GM15510 (cell line): ENCODE measurements around the gene NARS2.

Experiments
- POLR2A ChIP-seq: IDR thresholded peaks from 3 replicates; pipeline ENCODE4 v1.6.1; 2011; ENCODE audit warnings: borderline replicate concordance; ENCODE audit not compliant: insufficient read length; ENCODE audit errors: extremely low read depth

NARS2 gene

GRCh38 chr11:78549624-78550409, 24.8 kb downstream of the NARS2 start:
- no peak for TF ChIP-seq POLR2A

GRCh38 chr11:78548911-78549590, 25.6 kb downstream of the NARS2 start:
- no peak for TF ChIP-seq POLR2A

- no peak for TF ChIP-seq POLR2A
These were observed 26.5 kb downstream of the NARS2 start for GRCh38 chr11:78547931-78548705.

- no peak for TF ChIP-seq POLR2A
These were observed 32.7 kb downstream of the NARS2 start for GRCh38 chr11:78542007-78542406.

- no peak for TF ChIP-seq POLR2A
These were observed 33.1 kb downstream of the NARS2 start for GRCh38 chr11:78541537-78541936.

GRCh38 chr11:78540256-78540655, 34.4 kb downstream of the NARS2 start:
- no peak for TF ChIP-seq POLR2A

GRCh38 chr11:78539506-78539905, 35.2 kb downstream of the NARS2 start:
- TF ChIP-seq POLR2A = no peak

GRCh38 chr11:78536933-78537332, 37.7 kb downstream of the NARS2 start:
- no peak for TF ChIP-seq POLR2A

GRCh38 chr11:78535920-78536319, 38.7 kb downstream of the NARS2 start:
- no peak for TF ChIP-seq POLR2A

- TF ChIP-seq POLR2A = no peak
These were observed 39.6 kb downstream of the NARS2 start for GRCh38 chr11:78535027-78535426.

- TF ChIP-seq POLR2A = no peak
These were observed 41.3 kb downstream of the NARS2 start for GRCh38 chr11:78533399-78533798.

- TF ChIP-seq POLR2A = no peak
These were observed 41.7 kb downstream of the NARS2 start for GRCh38 chr11:78532991-78533390.

GRCh38 chr11:78526497-78527146, 48.0 kb downstream of the NARS2 start:
- TF ChIP-seq POLR2A = no peak

GRCh38 chr11:78525720-78526119, 48.9 kb downstream of the NARS2 start:
- no peak for TF ChIP-seq POLR2A

- no peak for TF ChIP-seq POLR2A
These were observed 54.4 kb downstream of the NARS2 start for GRCh38 chr11:78520230-78520629.
